ENCODE results near the gene ZNF3.

- TF ChIP-seq SUZ12 (IDR thresholded peaks at IDR 0.05) (no peak), FOXA1 (IDR thresholded peaks at IDR 0.05) (no peak), ELF4 (IDR thresholded peaks at IDR 0.05) (no peak), NFRKB (IDR thresholded peaks at IDR 0.05) (no peak), CTBP1 (IDR thresholded peaks at IDR 0.05; ENCODE audit: borderline replicate concordance) (no peak), SP1 (IDR thresholded peaks at IDR 0.05) (no peak), BHLHE40 (IDR thresholded peaks at IDR 0.05; ENCODE audit: borderline replicate concordance) (no peak), TARDBP (IDR thresholded peaks at IDR 0.05) (no peak), FOXM1 (IDR thresholded peaks at IDR 0.05; ENCODE audit: borderline replicate concordance) (no peak), ARNT (IDR thresholded peaks at IDR 0.05) (no peak), ZNF384 (IDR thresholded peaks at IDR 0.05) (no peak), L3MBTL2 (conservative IDR thresholded peaks at IDR 0.05) (no peak), FOXK2 (IDR thresholded peaks at IDR 0.05) (no peak)
Measured at GRCh38 chr7:100057006-100057405, 24.5 kb downstream of the ZNF3 start.
